Suprapubic skin (tissue), 4 donors: ENCODE data around the gene MAD1L1. TPM values are rescaled to one million over a fixed set of nuclear protein-coding genes. Genes with fewer than 3 reads are reported as not detected.

Experiments used
- DNase-seq, 2 donors: peaks; one replicate each; pipeline ENCODE4 v3.0.0-alpha.2; 2019; ENCODE audit warnings: low spot score in 2 of 2
- H3K27ac ChIP-seq: fragments of 200-600 bp; sonication (generic); one replicate; pipeline ENCODE4 v1.5.1; 2019
- H3K27me3 ChIP-seq: fragments of 200-600 bp; sonication (generic); one replicate; pipeline ENCODE4 v1.5.1; 2019
- H3K36me3 ChIP-seq: fragments of 200-600 bp; sonication (generic); one replicate; pipeline ENCODE4 v1.5.1; 2019
- H3K4me1 ChIP-seq: fragments of 200-600 bp; sonication (generic); one replicate; pipeline ENCODE4 v1.5.1; 2019
- H3K4me3 ChIP-seq: fragments of 200-600 bp; sonication (generic); one replicate; pipeline ENCODE4 v1.5.1; 2019; ENCODE audit warnings: mild to moderate bottlenecking
- H3K9me3 ChIP-seq: fragments of 200-600 bp; sonication (generic); one replicate; pipeline ENCODE4 v1.5.1; 2019
- EP300 ChIP-seq: sonication (generic); formaldehyde crosslinking; IDR thresholded peaks from one replicate; pipeline ENCODE4 v1.6.1; 2017; ENCODE audit warnings: antibody characterized with exemption
- POLR2A ChIP-seq, 2 donors: fragments of 450-650 bp; IDR thresholded peaks; one replicate each; pipeline ENCODE4 v1.6.1; 2017; ENCODE audit warnings: antibody characterized with exemption in 2 of 2, mild to moderate bottlenecking in 2 of 2, moderate library complexity in 2 of 2
- POLR2AphosphoS5 ChIP-seq, 3 donors: sonication (generic); formaldehyde crosslinking; IDR thresholded peaks; one replicate each; pipeline ENCODE4 v1.6.1; 2017; ENCODE audit warnings: antibody characterized with exemption in 3 of 3
- WGBS: methylation state at CpG from one replicate; pipeline ENCODE4 v1.1.5; 2018; 5-methylcytosine and 5-hydroxymethylcytosine counted together
- total RNA-seq, 4 donors: library from RNA; depleted of rRNA; stranded (reverse); fragments of >200 nt; gene quantifications; one replicate each; pipeline ENCODE4 v1.1.0, GENCODE V29; 2016
- TF ChIP-seq, protein P1 (sequence below), 2 donors: fragments of 200-600 bp in 1 of 2; fragments of 450-650 bp in 1 of 2; sonication (generic) in 1 of 2; IDR thresholded peaks; one replicate each; pipeline ENCODE4 v1.5.1; 2016 to 2019; ENCODE audit warnings: antibody characterized with exemption in 2 of 2, mild to moderate bottlenecking in 1 of 2, moderate library complexity in 1 of 2

Gene MAD1L1
- total RNA-seq, 4 donors from 2014 or later = 53.2 to 69.8 (median 62.2) TPM

DNA sequence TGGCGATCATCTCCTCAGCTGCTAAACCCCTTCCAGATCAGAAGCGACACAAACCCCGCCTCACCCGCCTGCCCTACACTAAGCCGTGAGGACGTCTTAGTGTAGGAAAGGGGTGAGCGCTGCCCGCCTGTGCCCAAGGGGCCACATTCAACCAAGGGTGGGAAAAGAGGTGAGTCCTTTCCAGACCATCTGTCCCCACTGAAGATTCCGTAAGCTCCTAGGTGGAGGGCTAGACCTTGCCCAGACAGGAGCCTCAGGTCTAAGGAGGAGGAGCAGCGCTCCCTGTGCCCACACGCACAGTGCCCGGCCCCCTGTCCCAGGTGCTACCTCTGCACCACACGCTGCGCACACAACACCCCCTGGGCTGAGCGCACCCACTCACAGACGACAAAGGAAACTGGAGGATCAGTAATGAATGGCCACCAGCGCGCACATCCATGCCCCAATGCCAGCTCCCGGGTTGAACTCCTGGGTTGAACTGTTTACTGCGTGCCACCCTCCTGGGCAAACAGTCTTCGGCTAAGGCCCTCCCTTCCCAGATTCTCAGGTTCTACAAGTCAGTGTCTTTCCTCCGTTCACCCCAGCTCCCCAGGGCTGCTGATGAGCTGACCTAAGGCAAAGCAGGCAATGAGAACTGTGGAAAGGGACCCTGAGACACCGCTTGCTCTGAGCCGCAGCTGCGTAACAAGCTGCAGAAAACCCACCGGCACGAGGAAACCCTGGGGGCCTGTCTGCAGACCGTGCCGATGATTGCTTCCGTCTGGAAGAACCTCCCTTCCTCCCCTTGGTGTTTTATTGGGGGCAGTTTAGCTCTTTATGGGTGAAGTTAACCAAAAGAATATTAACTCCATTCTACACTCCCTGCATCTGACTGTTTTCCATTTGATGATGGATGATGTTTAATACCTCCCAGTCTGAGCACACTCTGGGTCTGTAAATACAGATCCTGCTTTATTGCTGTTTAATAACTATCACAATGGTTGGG lies 185.9 kb downstream of the MAD1L1 start:
- H3K9me3 ChIP-seq = no peaks in the 10 kb centered on the region
- no peak overlapping the region for H3K4me3 ChIP-seq
- 92% methylated on average over 14 of the region's 30 CpGs for WGBS
- DNase-seq = peak; percentile 36 to 57
- no peaks in the 10 kb centered on the region for H3K27me3 ChIP-seq
- TF ChIP-seq EP300 (no peak), POLR2A (IDR thresholded peaks at IDR 0.05) (no peak), POLR2AphosphoS5 (IDR thresholded peaks at IDR 0.05) (no peak)
- TF ChIP-seq, protein P1, sequence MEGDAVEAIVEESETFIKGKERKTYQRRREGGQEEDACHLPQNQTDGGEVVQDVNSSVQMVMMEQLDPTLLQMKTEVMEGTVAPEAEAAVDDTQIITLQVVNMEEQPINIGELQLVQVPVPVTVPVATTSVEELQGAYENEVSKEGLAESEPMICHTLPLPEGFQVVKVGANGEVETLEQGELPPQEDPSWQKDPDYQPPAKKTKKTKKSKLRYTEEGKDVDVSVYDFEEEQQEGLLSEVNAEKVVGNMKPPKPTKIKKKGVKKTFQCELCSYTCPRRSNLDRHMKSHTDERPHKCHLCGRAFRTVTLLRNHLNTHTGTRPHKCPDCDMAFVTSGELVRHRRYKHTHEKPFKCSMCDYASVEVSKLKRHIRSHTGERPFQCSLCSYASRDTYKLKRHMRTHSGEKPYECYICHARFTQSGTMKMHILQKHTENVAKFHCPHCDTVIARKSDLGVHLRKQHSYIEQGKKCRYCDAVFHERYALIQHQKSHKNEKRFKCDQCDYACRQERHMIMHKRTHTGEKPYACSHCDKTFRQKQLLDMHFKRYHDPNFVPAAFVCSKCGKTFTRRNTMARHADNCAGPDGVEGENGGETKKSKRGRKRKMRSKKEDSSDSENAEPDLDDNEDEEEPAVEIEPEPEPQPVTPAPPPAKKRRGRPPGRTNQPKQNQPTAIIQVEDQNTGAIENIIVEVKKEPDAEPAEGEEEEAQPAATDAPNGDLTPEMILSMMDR (IDR thresholded peaks at IDR 0.05) = no peak
- H3K36me3 ChIP-seq = peaks cover 13% of the 10 kb centered on the region
- H3K4me1 ChIP-seq = peaks cover 15% of the 10 kb centered on the region
- H3K27ac ChIP-seq = no peak overlapping the region

DNA sequence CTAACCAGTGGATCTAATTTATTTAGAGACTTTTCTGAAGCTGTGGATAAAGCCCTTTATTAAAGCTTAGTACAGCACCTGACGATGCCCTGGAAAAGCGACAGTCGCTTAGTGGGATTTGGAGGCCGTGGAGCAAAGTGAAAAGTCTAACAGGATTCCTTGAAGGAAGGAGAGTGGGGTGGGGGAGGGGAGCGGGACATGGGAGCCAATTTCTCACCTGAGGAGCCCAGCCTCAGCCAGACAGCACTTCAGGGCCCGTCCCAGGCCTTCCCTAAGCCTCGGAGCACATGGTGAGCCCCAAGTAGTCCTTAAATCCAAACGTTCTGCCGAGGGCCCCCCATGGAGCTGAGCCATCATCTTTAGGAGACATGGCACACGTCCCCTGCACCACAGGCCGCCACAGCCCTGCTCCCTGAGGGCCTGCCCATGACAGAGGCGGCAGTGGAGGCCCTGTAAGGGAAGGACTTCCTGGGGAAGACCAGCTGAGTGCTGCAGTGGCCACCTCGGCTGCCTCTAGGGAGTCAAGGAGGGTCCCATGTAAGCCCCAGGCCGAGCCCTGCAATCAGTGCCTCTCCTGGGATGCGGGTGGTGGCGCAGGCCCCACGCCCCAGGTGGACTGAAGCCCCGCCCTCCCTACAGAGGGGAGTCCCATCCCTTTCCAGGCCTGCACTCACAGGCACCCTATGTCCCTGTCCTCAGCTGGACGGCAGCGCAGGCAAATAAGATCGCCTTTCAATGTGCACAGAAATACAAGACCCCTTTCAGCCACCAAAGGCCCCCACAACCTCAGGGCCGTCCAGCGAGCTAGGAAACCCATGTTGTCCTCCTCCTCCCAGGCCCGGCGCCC lies 187.0 kb downstream of the MAD1L1 start:
- H3K4me3 ChIP-seq = no peak overlapping the region
- WGBS = 94% methylated on average over 17 of the region's 25 CpGs
- DNase-seq = peak; percentile 49 to 70
- H3K36me3 ChIP-seq = peaks cover 13% of the 10 kb centered on the region
- H3K4me1 ChIP-seq = peaks cover 15% of the 10 kb centered on the region
- H3K27ac ChIP-seq = no peak overlapping the region
- H3K27me3 ChIP-seq = no peaks in the 10 kb centered on the region
- TF ChIP-seq, protein P1 (IDR thresholded peaks at IDR 0.05) = no peak
- TF ChIP-seq EP300 (no peak), POLR2A (IDR thresholded peaks at IDR 0.05) (no peak), POLR2AphosphoS5 (IDR thresholded peaks at IDR 0.05) (no peak)
- no peaks in the 10 kb centered on the region for H3K9me3 ChIP-seq

DNA sequence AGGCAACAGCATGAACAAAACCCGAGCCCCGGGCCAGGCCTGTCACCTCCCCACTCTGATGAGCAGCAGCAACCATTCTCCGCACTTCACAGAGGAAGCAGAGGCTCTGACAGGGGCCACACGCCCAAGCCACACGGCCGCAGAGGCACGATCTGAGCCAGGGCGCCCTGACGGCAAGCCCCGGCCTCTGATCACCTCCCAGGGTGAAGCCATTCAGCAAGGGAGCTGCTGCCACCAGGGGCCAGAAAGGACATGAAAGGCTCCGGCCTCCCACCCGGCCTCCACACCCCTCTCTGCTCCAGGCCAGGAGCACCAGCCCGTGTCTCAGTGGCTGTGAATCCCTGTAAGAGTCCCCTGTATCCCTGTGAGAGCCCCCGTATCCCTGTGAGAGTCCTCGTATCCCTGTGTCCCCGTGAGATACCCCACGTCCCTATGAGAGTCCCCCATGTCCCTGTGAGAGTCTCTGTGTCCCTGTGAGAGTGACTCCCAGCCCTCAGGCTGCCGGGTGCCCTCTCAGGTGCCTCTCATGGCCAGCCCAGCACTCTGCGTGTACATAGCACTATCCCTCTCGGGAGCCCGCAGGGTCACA lies 187.8 kb downstream of the MAD1L1 start:
- Histone ChIP-seq H3K4me1 (peaks cover 15% of the 10 kb centered on the region), H3K27ac (no peak overlapping the region), H3K4me3 (no peak overlapping the region), H3K36me3 (peaks cover 13% of the 10 kb centered on the region), H3K27me3 (no peaks in the 10 kb centered on the region), H3K9me3 (no peaks in the 10 kb centered on the region)
- DNase-seq = peak; percentile 38 to 73
- TF ChIP-seq, protein P1 (IDR thresholded peaks at IDR 0.05) = no peak
- no peak for TF ChIP-seq POLR2AphosphoS5 (IDR thresholded peaks at IDR 0.05)
- TF ChIP-seq POLR2A (IDR thresholded peaks at IDR 0.05) = no peak
- 96% methylated on average over 16 of the region's 21 CpGs for WGBS

DNA sequence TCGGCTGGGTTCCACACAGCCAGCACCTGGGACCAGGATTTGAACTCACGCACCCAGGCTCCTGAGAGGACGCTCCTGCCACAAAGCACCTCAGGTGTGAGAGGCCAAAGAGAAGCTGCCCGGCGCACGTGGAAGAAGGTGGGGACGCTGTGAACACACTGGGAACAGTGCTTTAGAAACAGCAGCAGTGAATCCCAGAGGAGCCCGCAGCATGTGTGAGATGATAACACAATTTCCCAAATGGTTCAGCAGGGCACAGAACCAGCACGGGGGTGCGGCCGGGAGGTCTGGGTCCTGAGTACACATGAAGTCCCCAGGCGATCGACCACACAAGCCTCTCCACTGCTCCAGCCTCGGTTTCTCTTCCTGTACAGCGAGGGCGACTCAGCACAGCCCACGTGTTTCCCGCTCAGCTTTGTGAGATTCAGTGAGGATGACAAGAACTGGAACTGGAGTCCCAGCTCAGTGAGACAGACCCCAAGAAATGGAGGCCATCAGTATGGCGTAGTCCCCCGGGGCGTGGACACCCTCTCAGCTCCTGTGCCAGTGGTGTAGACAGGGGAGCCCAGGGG lies 188.3 kb downstream of the MAD1L1 start:
- Histone ChIP-seq H3K27ac (no peak overlapping the region), H3K9me3 (no peaks in the 10 kb centered on the region), H3K27me3 (no peaks in the 10 kb centered on the region), H3K4me1 (peaks cover 11% of the 10 kb centered on the region), H3K4me3 (no peak overlapping the region), H3K36me3 (peaks cover 13% of the 10 kb centered on the region)
- no peak for TF ChIP-seq POLR2AphosphoS5 (IDR thresholded peaks at IDR 0.05)
- DNase-seq = peak; percentile 34 to 76
- 96% methylated on average over 18 of the region's 21 CpGs for WGBS

DNA sequence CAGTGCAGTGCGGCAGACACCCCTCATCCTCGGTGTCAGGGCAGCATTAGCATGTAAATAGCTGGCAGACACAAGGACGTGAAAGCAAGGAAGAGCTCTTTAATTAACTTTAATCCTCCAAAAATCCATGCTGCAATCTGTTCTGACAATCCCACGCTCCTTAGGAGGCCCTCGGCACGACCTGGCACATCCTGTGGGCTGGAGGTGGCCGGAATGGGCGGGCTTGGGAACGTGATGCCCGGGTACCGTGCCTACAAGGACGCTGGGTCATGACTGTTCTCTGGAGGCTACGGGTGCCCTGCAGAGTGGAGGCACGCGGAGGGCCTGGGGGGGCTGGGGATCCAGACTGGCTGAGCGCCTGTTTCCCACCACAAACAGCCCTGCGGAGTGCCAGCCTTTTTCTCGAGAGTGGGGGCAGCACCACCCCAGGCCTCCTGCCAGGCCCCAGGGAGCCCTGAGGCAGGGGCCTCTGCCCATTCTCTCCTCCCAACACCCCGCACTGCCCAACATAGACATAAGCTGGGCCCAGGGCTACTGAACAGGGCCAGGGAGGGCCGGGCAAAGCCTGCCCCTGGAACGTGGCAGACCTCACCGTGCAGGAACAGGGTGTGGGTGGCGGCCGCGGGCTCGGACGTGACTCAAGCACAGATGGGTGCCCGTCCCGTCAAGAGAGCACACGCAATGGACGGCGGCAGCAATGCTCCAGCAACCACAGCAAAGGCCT lies 189.3 kb downstream of the MAD1L1 start:
- over 99% methylated on average over 12 of the region's 32 CpGs for WGBS
- peak; percentile 40 to 68 for DNase-seq
- Histone ChIP-seq H3K4me3 (no peak overlapping the region), H3K9me3 (no peaks in the 10 kb centered on the region), H3K27me3 (no peaks in the 10 kb centered on the region), H3K4me1 (peaks cover 2% of the 10 kb centered on the region), H3K36me3 (peaks cover 13% of the 10 kb centered on the region), H3K27ac (no peak overlapping the region)
- no peak for TF ChIP-seq POLR2AphosphoS5 (IDR thresholded peaks at IDR 0.05)
